Upper lobe of left lung (tissue), 6 donors: ENCODE measurements around the gene PLIN1. TPM values are rescaled to one million over a fixed set of nuclear protein-coding genes. Genes with fewer than 3 reads are reported as not detected.

Experiments
- ATAC-seq, 2 donors: fragments of 200-7000 bp; cut with Tn5 transposase; one replicate each; pipeline ENCODE4 v1.9.1; 2022; ENCODE audit warnings: mild to moderate bottlenecking in 2 of 2, moderate library complexity in 2 of 2; ENCODE audit not compliant: low FRiP score in 2 of 2
- DNase-seq, 2 donors: peaks; one replicate each; pipeline ENCODE4 v3.0.0-alpha.2; 2019 to 2020
- H3K27ac ChIP-seq, 4 donors: fragments of 200-600 bp; sonication (generic); one replicate each; pipeline ENCODE4 v1.5.1; 2016 to 2019
- H3K27me3 ChIP-seq, 4 donors: fragments of 200-600 bp; sonication (generic); one replicate each; pipeline ENCODE4 v1.5.1; 2017 to 2019
- H3K36me3 ChIP-seq, 4 donors: fragments of 200-600 bp; sonication (generic); one replicate each; pipeline ENCODE4 v1.5.1; 2016 to 2019
- H3K4me1 ChIP-seq, 4 donors: fragments of 200-600 bp; sonication (generic); one replicate each; pipeline ENCODE4 v1.5.1; 2018 to 2019
- H3K4me3 ChIP-seq, 4 donors: fragments of 200-600 bp; sonication (generic); one replicate each; pipeline ENCODE4 v1.5.1; 2017 to 2019; ENCODE audit warnings: mild to moderate bottlenecking in 2 of 4, moderate library complexity in 1 of 4
- H3K9me3 ChIP-seq, 4 donors: fragments of 200-600 bp; sonication (generic); one replicate each; pipeline ENCODE4 v1.5.1; 2018 to 2019
- CTCF ChIP-seq, 6 experiments: fragments of 450-650 bp in 4 of 6; fragments of 200-600 bp in 2 of 6; sonication (generic) in 2 of 6; IDR thresholded peaks; one replicate each; pipeline ENCODE4 v1.5.1; 2016 to 2019; ENCODE audit warnings: antibody characterized with exemption in 6 of 6
- EP300 ChIP-seq, 4 donors: sonication (generic); formaldehyde crosslinking; IDR thresholded peaks; one replicate each; pipeline ENCODE4 v1.5.1; 2017; ENCODE audit warnings: antibody characterized with exemption in 4 of 4, control low read depth in 2 of 4
- POLR2A ChIP-seq, 4 donors: fragments of 450-650 bp; IDR thresholded peaks; one replicate each; pipeline ENCODE4 v1.5.1; 2016 to 2017; ENCODE audit warnings: antibody characterized with exemption in 4 of 4, mild to moderate bottlenecking in 2 of 4
- POLR2AphosphoS5 ChIP-seq, 2 donors: sonication (generic); formaldehyde crosslinking; IDR thresholded peaks; one replicate each; pipeline ENCODE4 v1.5.1; 2017; ENCODE audit warnings: antibody characterized with exemption in 2 of 2
- WGBS, 2 donors: methylation state at CpG; one replicate each; pipeline ENCODE4 v1.1.5; 2017 to 2018; 5-methylcytosine and 5-hydroxymethylcytosine counted together
- total RNA-seq, 6 donors: library from RNA; depleted of rRNA in 4 of 6; stranded (reverse); fragments of >200 nt in 4 of 6; gene quantifications; one replicate each; pipeline versions ENCODE4 v1.1.0 to v1.2.1, GENCODE V29; 2016 to 2021
- donor health status: DM: no; HTN: no; CAD: no; lungs with moderate emphysema.
- donor health status: DM: no; HTN: yes; CAD: no; lungs with severe emphysema.

PLIN1 gene
- total RNA-seq, 6 donors from 2014 or later, result 0.29 to 3.8 (median 1.1) TPM; not detected in 1

- DNase-seq, result no peak
- Histone ChIP-seq H3K36me3 (peaks cover 0 to 21% (median 0%) of the 10 kb centered on the region in 4 donors), H3K27me3 (no peaks in the 10 kb centered on the region), H3K4me1 (peaks cover 2 to 19% (median 12%) of the 10 kb centered on the region in 4 donors), H3K27ac (no peak overlapping the region), H3K9me3 (no peaks in the 10 kb centered on the region), H3K4me3 (no peak overlapping the region)
- 78 to 83% methylated on average over 2 of the region's 2 CpGs for WGBS, 2 donors
- no peak for ATAC-seq
- TF ChIP-seq EP300 (IDR thresholded peaks at IDR 0.05), result no peak
- no peak for TF ChIP-seq POLR2A (IDR thresholded peaks at IDR 0.05)
- no peak for TF ChIP-seq POLR2AphosphoS5 (IDR thresholded peaks at IDR 0.05)
- TF ChIP-seq CTCF (IDR thresholded peaks at IDR 0.05), result no peak
Observed at GRCh38 chr15:89685995-89686394, 6.8 kb upstream of the PLIN1 start.

GRCh38 chr15:89681146-89681545, 2.0 kb upstream of the PLIN1 start:
- ATAC-seq (peak in 1 of 2 donors; percentile 10), DNase-seq (no peak)
- 78 to 100% methylated on average over 2 of the region's 2 CpGs for WGBS, 2 donors
- H3K4me3 ChIP-seq, result no peak overlapping the region
- peaks cover 0 to 17% (median 7%) of the 10 kb centered on the region in 4 donors for H3K4me1 ChIP-seq
- H3K9me3 ChIP-seq, result no peaks in the 10 kb centered on the region
- no peaks in the 10 kb centered on the region for H3K27me3 ChIP-seq
- H3K36me3 ChIP-seq, result peaks cover 0 to 19% (median 0%) of the 10 kb centered on the region in 4 donors
- TF ChIP-seq CTCF (IDR thresholded peaks at IDR 0.05) (no peak), POLR2A (IDR thresholded peaks at IDR 0.05) (no peak), EP300 (IDR thresholded peaks at IDR 0.05) (no peak), POLR2AphosphoS5 (IDR thresholded peaks at IDR 0.05) (no peak)
- H3K27ac ChIP-seq, result peak overlapping the region; percentile 27 to 67 (median 44)

GRCh38 chr15:89680282-89680873, 1.2 kb upstream of the PLIN1 start:
- Histone ChIP-seq H3K9me3 (no peaks in the 10 kb centered on the region), H3K4me3 (no peak overlapping the region), H3K4me1 (peaks cover 0 to 17% (median 7%) of the 10 kb centered on the region in 4 donors), H3K27ac (peak overlapping the region; percentile 38 to 67 (median 44)), H3K36me3 (peaks cover 0 to 14% (median 0%) of the 10 kb centered on the region in 4 donors), H3K27me3 (no peaks in the 10 kb centered on the region)
- ATAC-seq, result peak; percentile 86 to 90
- DNase-seq, result peak in 1 of 2 donors; percentile 79
- 33 to 59% methylated on average over 5 of the region's 5 CpGs for WGBS, 2 donors
- TF ChIP-seq EP300 (IDR thresholded peaks at IDR 0.05) (peak in 1 of 4 donors; percentile 67), CTCF (IDR thresholded peaks at IDR 0.05) (no peak), POLR2A (IDR thresholded peaks at IDR 0.05) (peak in 1 of 4 donors; percentile 8), POLR2AphosphoS5 (IDR thresholded peaks at IDR 0.05) (peak; percentile 15 to 31)

- Histone ChIP-seq H3K27me3 (no peaks in the 10 kb centered on the region), H3K27ac (no peak overlapping the region), H3K4me1 (peaks cover 0 to 17% (median 7%) of the 10 kb centered on the region in 4 donors), H3K9me3 (no peaks in the 10 kb centered on the region), H3K36me3 (no peaks in the 10 kb centered on the region), H3K4me3 (no peak overlapping the region)
- ATAC-seq (no peak), DNase-seq (no peak)
- 92 to 100% methylated on average over 1 of the region's 1 CpG for WGBS, 2 donors
- TF ChIP-seq EP300 (IDR thresholded peaks at IDR 0.05), result no peak
- no peak for TF ChIP-seq POLR2A (IDR thresholded peaks at IDR 0.05)
- no peak for TF ChIP-seq POLR2AphosphoS5 (IDR thresholded peaks at IDR 0.05)
- no peak for TF ChIP-seq CTCF (IDR thresholded peaks at IDR 0.05)
Observed at GRCh38 chr15:89677381-89677780, 1.8 kb downstream of the PLIN1 start.

GRCh38 chr15:89675606-89676005, 3.6 kb downstream of the PLIN1 start:
- Histone ChIP-seq H3K27me3 (no peaks in the 10 kb centered on the region), H3K36me3 (no peaks in the 10 kb centered on the region), H3K4me1 (peaks cover 0 to 9% (median 4%) of the 10 kb centered on the region in 4 donors), H3K9me3 (no peaks in the 10 kb centered on the region), H3K27ac (no peak overlapping the region), H3K4me3 (no peak overlapping the region)
- DNase-seq (no peak), ATAC-seq (no peak)
- TF ChIP-seq EP300 (IDR thresholded peaks at IDR 0.05) (no peak), POLR2AphosphoS5 (IDR thresholded peaks at IDR 0.05) (no peak), POLR2A (IDR thresholded peaks at IDR 0.05) (no peak), CTCF (IDR thresholded peaks at IDR 0.05) (no peak)
- 74 to 83% methylated on average over 6 of the region's 6 CpGs for WGBS, 2 donors
